ENCODE data around the gene SMC4. TPM values are rescaled to one million over a fixed set of nuclear protein-coding genes. Genes with fewer than 3 reads are reported as not detected.

Gene SMC4
- polyA plus RNA-seq, 1 of the 3 experiments (the other 2 are of a cell fraction): 26.1 TPM

DNA sequence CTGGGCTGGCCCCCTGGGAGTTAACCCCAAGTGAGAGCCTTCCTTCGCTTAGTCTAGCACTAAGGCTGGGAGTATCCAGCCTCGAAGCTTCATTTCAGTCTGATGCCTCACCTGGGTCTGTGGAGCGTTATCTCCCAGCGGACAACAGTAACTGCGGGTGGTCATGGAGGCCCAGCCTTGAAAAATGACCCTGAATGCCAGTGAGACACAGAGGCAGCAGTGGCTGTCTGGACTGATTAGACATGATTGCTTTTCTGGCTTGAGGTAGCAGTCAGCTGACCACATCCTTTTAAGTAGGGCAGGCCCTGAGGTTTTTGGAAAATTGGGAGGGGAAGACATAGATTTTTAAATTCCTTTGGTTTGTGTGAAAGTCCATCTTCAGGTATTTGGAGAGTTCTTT is 78.3 kb downstream of the SMC4 start (continued):
- TF ChIP-seq ZBTB33 (IDR thresholded peaks at IDR 0.05; ENCODE audit: borderline replicate concordance, low read depth): no peak
- peak; percentile 91 for TF ChIP-seq NFIC (IDR thresholded peaks at IDR 0.05; ENCODE audit: borderline replicate concordance)
- no peak for TF ChIP-seq FOXM1 (IDR thresholded peaks at IDR 0.05; ENCODE audit: low read depth)
- TF ChIP-seq FOXJ3 (CRISPR knock-in tag; IDR thresholded peaks at IDR 0.05): no peak
- no peak for TF ChIP-seq CHD2 (IDR thresholded peaks at IDR 0.05; ENCODE audit: low read length, partially characterized antibody)
- no peak for TF ChIP-seq YY1 (IDR thresholded peaks at IDR 0.05; ENCODE audit: low read depth)
- TF ChIP-seq, protein P1, sequence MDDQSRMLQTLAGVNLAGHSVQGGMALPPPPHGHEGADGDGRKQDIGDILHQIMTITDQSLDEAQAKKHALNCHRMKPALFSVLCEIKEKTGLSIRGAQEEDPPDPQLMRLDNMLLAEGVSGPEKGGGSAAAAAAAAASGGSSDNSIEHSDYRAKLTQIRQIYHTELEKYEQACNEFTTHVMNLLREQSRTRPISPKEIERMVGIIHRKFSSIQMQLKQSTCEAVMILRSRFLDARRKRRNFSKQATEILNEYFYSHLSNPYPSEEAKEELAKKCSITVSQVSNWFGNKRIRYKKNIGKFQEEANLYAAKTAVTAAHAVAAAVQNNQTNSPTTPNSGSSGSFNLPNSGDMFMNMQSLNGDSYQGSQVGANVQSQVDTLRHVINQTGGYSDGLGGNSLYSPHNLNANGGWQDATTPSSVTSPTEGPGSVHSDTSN (IDR thresholded peaks at IDR 0.05): peak; percentile 96
- no peak for TF ChIP-seq IRF3 (IDR thresholded peaks at IDR 0.05; ENCODE audit: low read depth, low read length)
- TF ChIP-seq POLR2AphosphoS5 (IDR thresholded peaks at IDR 0.05; ENCODE audit: low read depth, low read length): peak; percentile 63; the same call in 1 of the 2 replicates
- TF ChIP-seq SMC3 (IDR thresholded peaks at IDR 0.05; ENCODE audit: low read depth, low read length): no peak
- TF ChIP-seq ELF1 (IDR thresholded peaks at IDR 0.05): no peak
- TF ChIP-seq TEAD4 (IDR thresholded peaks at IDR 0.05; ENCODE audit: borderline replicate concordance, insufficient read depth): 0 out of 2 replicates have a peak, but pooled peaks have one; percentile 55
- no peak for TF ChIP-seq RAD21 (IDR thresholded peaks at IDR 0.05; ENCODE audit: low read length)
- TF ChIP-seq MXI1 (IDR thresholded peaks at IDR 0.05; ENCODE audit: low read depth, low read length): no peak
- TF ChIP-seq RCOR1 (IDR thresholded peaks at IDR 0.05; ENCODE audit: low read length): no peak
- peak in 1 of 2 experiments; percentile 75; a peak in 1 of 4 replicates for TF ChIP-seq EP300 (IDR thresholded peaks at IDR 0.05; ENCODE audit: borderline replicate concordance in 1 of 2, low read depth in 1 of 2, low read length in 1 of 2)
- 0 out of 2 replicates have a peak, but pooled peaks have one; percentile 4 for TF ChIP-seq FOSL2 (IDR thresholded peaks at IDR 0.05; ENCODE audit: borderline replicate concordance, low read depth)
- no peak for TF ChIP-seq GATA2 (CRISPR knock-in tag; IDR thresholded peaks at IDR 0.05)
- TF ChIP-seq TAF1 (IDR thresholded peaks at IDR 0.05; ENCODE audit: borderline replicate concordance, low read depth, low read length): peak; percentile 30; the same call in 1 of the 2 replicates
- TF ChIP-seq CTCF (IDR thresholded peaks at IDR 0.05): no peak
- TF ChIP-seq JUND (IDR thresholded peaks at IDR 0.05): peak; percentile 31; the same call in 1 of the 2 replicates
- TF ChIP-seq EZH2phosphoT487 (IDR thresholded peaks at IDR 0.05; ENCODE audit: borderline replicate concordance, low read depth): no peak
- no peak for TF ChIP-seq MEF2A (IDR thresholded peaks at IDR 0.05; ENCODE audit: borderline replicate concordance, low read depth)
- TF ChIP-seq, protein P2, sequence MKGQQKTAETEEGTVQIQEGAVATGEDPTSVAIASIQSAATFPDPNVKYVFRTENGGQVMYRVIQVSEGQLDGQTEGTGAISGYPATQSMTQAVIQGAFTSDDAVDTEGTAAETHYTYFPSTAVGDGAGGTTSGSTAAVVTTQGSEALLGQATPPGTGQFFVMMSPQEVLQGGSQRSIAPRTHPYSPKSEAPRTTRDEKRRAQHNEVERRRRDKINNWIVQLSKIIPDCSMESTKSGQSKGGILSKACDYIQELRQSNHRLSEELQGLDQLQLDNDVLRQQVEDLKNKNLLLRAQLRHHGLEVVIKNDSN (IDR thresholded peaks at IDR 0.05; ENCODE audit: borderline replicate concordance, low read depth): peak; percentile 73; the same call in 1 of the 2 replicates
- TF ChIP-seq SIN3A (IDR thresholded peaks at IDR 0.05; ENCODE audit: borderline replicate concordance, low read depth, low read length): no peak
- peak; percentile 31; the same call in 1 of the 2 replicates for TF ChIP-seq RXRA (IDR thresholded peaks at IDR 0.05; ENCODE audit: borderline replicate concordance, low read depth)

All from SK-N-SH (cell line).